ENCODE results near the gene MCF2L. TPM values are rescaled to one million over a fixed set of nuclear protein-coding genes. Genes with fewer than 3 reads are reported as not detected.

MCF2L gene
- total and polyA plus RNA-seq, 9 of the 15 experiments (the other 6 are each of a cell fraction or from before 2014, with no cell fraction given): 0.05 to 0.25 (median 0.18) TPM; not detected in 5

GRCh38 chr13:113073942-113074341 is 104.9 kb downstream of the MCF2L start:
- WGBS (ENCODE audit: insufficient coverage, low coverage, missing lambda C conversion rate): 1% methylated on average over 11 of the region's 11 CpGs
- Histone ChIP-seq H2AFZ (ENCODE audit: low read depth, low read length) (no peak overlapping the region), H3K4me2 (ENCODE audit: insufficient read depth, low read length) (no peak overlapping the region), H3K4me3 (no peak overlapping the region), H3K79me2 (ENCODE audit: control insufficient read depth, insufficient read depth, low read length) (no peaks in the 10 kb centered on the region), H3K27me3 (ENCODE audit: control insufficient read depth in 2 of 2, insufficient read depth in 2 of 2, low read length in 2 of 2) (peaks cover 5 to 56% of the 10 kb centered on the region in 2 experiments), H3K36me3 (ENCODE audit: control insufficient read depth, insufficient read depth, low read length) (no peaks in the 10 kb centered on the region), H3K4me1 (replicated peaks in 1 of 2; ENCODE audit: control insufficient read depth in 2 of 2, insufficient read depth in 2 of 2, low read length in 2 of 2) (peaks cover 0 to 23% of the 10 kb centered on the region in 2 experiments; a peak in 1 of 5 replicates), H3K27ac (ENCODE audit: extremely low read depth, low read depth, low read length) (no peak overlapping the region), H3K9ac (ENCODE audit: insufficient read depth in 1 of 2, low read depth in 2 of 2, low read length in 2 of 2) (no peak overlapping the region), H4K20me1 (replicated peaks; ENCODE audit: control insufficient read depth, insufficient read depth, low read length) (no peaks in the 10 kb centered on the region), H3K9me1 (ENCODE audit: control insufficient read depth, insufficient read depth, low read length) (no peaks in the 10 kb centered on the region), H3K9me3 (replicated peaks; ENCODE audit: control insufficient read depth, insufficient read depth, low read depth, low read length) (no peaks in the 10 kb centered on the region)
- intact Hi-C loops (cut with micrococcal nuclease): no loop called here
- TF ChIP-seq HCFC1 (IDR thresholded peaks at IDR 0.05; ENCODE audit: low read depth, low read length) (no peak), ELF1 (tag; IDR thresholded peaks at IDR 0.05) (no peak), E4F1 (CRISPR knock-in tag; IDR thresholded peaks at IDR 0.05; ENCODE audit: borderline replicate concordance) (no peak), ZNF23 (CRISPR knock-in tag; IDR thresholded peaks at IDR 0.05) (no peak), NONO (IDR thresholded peaks at IDR 0.05; ENCODE audit: low read depth in 2 of 2, low read length in 1 of 2) (no peak), NCOA4 (IDR thresholded peaks at IDR 0.05; ENCODE audit: partially characterized antibody) (no peak), TAF15 (IDR thresholded peaks at IDR 0.05; ENCODE audit: low read depth, low read length) (no peak), ZFX (CRISPR knock-in tag; IDR thresholded peaks at IDR 0.05) (no peak), SMAD2 (IDR thresholded peaks at IDR 0.05; ENCODE audit: low read depth, low read length) (no peak), SETDB1 (IDR thresholded peaks at IDR 0.05; ENCODE audit: low read length) (no peak), ZNF518B (CRISPR knock-in tag; IDR thresholded peaks at IDR 0.05) (no peak), ZNF280A (IDR thresholded peaks at IDR 0.05; ENCODE audit: low read depth, partially characterized antibody) (no peak), CBFB (CRISPR knock-in tag; IDR thresholded peaks at IDR 0.05) (no peak)
- ChIA-PET POLR2A (no interaction called here), CTCF (ENCODE audit: low intra/inter-chr PET ratio) (no interaction called here)
- ATAC-seq: no peak
- FAIRE-seq: no peak
- DNase-seq (ENCODE audit: extremely low read depth in 1 of 4, low spot score in 3 of 4): no peak
- in situ Hi-C loops (cut with MboI): no loop called here
- BruUV-seq (replicated peaks): no TSS peak

Data from K562 (cell line).